NK-92 (cell line): ENCODE data around the gene DDIAS.
"Not testable (repeated sequence)": the region's sequence is repeated elsewhere in the genome, so short reads cannot be mapped to it uniquely, and the experiment has no call there.

Experiments used
- DNase-seq: peaks from one replicate; lab custom pipeline; 2025; ENCODE audit not compliant: unreplicated experiment; lab: John Stamatoyannopoulos, UW

Gene DDIAS

DNA sequence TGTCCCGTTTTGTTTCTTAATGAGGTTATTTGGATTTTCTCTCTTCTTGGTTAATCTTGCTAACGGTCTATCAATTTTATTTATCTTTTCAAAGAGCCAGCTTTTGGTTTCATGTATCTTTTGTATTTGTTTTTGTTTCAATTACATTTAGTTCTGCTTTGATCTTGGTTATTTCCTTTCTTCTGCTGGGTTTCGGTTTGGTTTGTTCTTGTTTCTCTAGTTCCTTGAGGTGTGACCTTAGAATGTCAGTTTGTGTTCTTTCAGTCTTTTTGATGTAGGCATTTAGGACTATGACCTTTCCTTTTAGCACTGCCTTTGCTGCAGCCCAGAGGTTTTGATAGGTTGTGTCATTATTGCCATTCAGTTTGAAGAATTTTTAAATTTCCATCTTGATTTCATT, 18.7 kb downstream of the DDIAS start:
- not testable (repeated sequence) for DNase-seq

DNA sequence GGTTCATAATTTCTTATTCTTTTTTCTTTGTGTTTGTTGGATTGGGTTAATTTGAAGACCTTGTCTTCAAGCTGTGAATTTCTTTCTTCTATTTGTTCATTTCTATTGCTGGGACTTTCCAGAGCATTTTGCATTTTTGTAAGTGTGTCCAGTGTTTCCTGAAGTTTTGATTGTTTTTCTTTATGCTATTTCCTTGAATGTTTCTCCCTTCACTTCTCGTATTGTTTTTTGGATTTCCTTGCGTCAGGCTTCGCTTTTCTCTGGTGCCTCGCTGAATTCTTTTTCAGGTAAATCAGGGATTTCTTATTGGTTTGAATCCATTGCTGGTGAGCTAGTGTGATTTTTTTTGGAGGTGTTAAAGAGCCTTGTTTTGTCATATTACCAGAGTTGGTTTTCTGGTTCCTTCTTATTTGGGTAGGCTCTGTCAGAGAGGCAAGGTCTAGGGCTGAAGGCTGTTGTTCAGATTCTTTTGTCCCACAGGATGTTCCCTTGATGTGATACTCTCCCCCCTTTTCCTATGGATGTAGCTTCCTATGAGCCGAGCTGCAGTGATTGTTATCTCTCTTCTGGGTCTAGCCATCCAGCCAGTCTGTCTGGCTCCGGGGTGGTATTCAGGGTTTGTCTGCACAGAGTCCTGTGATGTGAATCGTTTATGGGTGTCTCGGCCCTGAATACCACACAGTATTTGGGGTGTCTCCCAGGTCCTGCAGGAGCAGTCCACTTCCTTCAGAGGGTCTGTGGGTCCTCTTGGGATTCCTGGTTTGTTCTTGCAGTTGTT, 21.0 kb downstream of the DDIAS start:
- not testable (repeated sequence) for DNase-seq

GRCh38 chr11:82924522-82925224, 23.1 kb downstream of the DDIAS start:
- DNase-seq, result no peak

DNA sequence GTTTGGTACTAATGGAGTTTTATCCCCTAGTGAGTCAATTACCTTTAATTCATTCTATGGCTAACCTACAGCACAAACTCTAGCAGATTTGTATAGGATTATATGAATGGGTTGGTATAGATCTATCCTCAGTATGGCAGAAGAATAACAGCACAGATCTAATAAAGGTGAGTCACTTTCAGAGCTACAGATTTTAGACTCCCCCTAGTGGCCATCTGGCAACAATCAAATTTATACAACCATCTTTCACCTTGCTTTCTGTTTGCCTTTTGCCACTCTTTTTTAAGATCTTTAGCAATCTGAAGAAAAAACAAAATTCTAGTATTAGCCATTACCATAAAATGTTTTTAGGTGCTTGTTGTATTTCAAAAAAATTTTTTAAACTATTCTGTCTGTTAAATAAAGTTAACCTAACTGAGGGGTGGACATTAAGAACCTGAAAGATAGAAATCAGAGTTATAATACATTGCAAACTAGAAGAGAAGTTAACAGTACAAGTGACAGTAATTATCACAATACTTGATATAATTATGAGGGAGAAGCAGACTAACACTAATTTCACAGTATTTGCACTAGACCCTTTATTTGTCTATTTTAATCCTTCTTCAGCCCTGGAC, 25.8 kb downstream of the DDIAS start:
- DNase-seq, result no peak

DNA sequence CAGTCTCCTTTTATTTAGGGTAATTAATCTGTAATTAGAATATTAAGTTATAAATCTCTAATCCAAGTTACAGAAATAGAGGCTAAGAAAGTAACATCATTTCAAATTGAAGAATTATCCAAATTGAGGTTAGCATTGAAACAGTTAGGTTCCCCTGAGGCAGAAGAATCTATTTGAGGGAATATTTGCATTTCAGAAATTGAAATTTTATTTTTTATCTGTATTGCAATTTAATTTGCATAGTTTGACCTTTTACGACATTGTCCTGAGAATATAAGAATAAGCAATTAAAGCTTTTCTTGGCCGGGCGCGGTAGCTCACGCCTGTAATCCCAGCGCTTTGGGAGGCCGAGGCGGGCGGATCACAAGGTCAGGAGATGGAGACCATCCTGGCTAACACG, 27.6 kb downstream of the DDIAS start:
- DNase-seq, result no peak

- no peak for DNase-seq
These were observed 28.7 kb downstream of the DDIAS start for GRCh38 chr11:82930229-82930628.

DNA sequence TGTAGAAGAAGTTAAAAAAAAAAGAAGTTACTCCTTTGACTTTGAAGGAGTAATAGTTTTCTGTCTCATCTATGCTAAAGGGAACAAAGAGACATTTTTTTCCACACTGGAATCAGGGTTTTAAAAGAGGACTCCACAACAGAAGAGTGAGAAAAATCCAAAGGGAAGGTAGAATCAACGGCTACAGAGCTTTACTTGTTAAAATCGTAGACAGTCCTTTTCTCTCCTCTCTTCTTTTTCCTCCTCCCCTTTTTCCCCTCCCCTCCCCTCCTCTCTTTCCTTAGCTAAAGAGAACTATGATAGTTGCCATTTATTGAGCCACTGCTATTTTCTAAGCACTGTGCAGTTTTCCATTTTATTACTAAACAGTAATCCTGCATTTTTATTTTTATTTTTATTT, 29.2 kb downstream of the DDIAS start:
- no peak for DNase-seq

DNA sequence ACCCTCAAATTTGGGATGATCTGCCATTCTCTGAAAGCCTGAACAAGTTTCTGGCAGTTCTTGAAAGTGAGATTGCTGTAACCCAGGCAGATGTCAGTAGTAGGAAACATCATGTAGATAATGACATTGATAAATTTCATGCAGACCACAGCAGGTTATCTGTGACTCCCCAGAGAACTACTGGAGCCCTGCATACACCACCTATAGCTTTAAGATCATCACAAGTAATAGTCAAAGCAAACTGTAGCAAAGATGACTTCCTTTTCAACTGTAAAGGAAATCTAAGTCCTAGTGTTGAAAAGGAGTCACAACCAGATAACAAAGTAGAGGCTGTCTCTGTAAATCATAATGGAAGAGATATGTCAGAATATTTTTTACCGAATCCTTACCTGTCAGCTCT, 31.0 kb downstream of the DDIAS start:
- DNase-seq, result no peak

GRCh38 chr11:82936261-82936660, 34.7 kb downstream of the DDIAS start:
- no peak for DNase-seq

- DNase-seq, result no peak
These were observed 36.0 kb downstream of the DDIAS start for GRCh38 chr11:82937554-82937953.

GRCh38 chr11:82939456-82939855, 37.9 kb downstream of the DDIAS start:
- DNase-seq, result no peak

GRCh38 chr11:82942376-82942775, 40.8 kb downstream of the DDIAS start:
- DNase-seq, result no peak

DNA sequence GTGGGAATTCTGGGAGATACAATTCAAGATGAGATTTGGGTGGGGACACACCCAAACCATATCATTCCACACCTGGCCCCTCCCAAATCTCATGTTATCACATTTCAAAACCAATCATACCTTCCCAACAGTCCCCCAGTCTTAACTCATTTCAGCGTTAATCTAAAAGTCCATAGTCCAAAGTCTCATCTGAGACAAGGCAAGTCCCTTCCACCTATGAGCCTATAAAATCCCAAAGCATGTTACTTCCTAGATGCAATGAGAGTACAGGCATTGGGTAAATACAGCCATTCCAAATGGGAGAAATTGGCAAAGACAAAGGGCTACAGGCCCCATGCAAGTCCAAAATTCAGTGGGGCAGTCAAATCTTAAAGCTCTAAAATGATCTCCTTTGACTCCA, 41.9 kb downstream of the DDIAS start:
- not testable (repeated sequence) for DNase-seq

DNA sequence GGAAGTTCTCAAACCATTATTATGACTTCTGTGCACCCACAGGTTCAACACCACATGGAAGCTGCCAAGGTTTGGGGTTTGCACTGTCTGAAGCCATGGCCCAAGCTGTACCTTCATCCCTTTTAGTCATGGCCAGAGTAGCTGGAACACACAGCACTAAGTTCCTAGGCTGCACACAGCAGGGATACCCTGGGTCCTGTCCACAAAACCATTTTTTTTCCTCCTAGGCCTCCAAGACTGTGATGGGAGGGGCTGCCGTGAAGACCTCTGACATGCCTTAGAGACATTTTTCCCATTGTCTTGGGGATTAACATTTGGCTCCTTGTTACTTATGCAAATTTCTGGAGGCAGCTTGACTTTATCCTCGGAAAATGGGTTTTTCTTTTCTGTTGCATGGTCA, 42.7 kb downstream of the DDIAS start:
- no peak for DNase-seq

DNA sequence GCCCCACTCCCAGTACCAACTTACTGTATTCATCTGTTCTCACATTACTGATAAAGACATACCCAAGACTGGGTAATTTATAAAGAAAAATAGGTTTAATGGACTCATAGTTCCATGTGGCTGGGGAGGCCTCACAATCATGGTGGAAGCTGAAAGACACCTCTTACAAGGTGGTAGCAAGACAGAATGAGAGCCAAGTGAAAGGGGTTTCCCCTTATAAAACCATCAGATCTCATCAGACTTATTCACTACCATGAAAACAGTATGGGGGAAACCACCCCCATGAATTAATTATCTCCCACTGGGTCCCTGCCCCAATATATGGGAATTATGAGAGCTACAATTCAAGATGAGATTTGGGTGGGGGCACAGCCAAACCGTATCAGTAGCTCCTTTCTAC, 43.5 kb downstream of the DDIAS start:
- not testable (repeated sequence) for DNase-seq

DNA sequence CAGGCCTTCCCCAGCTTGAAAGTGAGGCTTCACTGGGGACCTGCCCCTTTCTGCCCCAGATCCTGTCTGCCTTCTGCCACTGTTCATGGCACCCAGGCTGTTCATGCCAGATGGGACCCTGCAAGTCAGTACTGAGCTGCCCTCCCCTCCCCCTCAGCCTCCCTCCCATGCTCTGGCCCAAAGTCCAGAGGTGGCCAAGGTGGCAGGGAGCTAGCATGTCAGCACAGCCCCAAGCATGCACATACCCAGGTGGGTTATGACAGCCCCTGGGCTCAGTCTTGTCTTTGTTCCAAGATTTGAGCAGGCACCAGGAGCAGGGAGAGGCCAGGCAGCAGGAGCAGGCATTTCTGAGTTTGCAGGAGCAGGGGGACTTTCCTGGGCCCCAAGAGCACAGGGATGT, 44.1 kb downstream of the DDIAS start:
- no peak for DNase-seq

DNA sequence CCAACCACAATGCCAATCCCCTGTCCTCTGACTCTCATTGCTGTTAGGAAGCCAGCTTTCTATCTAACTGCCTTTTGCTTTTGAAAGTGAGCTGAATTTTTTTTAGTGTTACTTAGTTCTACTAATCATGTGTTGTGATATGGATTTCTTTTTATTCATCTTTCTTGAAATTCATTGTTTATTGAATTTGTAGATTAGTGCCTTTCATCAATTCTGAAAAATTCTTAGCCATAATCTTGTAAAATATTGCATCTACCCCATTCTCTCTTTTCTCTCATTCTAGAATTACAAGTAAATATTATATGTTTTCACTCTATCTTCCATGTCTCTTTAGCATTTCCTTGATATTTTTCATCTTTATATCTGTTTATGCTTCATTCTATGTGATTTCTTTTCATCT, 47.8 kb downstream of the DDIAS start:
- DNase-seq, result no peak

GRCh38 chr11:82950502-82950901, 49.0 kb downstream of the DDIAS start:
- DNase-seq, result not testable (repeated sequence)

DNA sequence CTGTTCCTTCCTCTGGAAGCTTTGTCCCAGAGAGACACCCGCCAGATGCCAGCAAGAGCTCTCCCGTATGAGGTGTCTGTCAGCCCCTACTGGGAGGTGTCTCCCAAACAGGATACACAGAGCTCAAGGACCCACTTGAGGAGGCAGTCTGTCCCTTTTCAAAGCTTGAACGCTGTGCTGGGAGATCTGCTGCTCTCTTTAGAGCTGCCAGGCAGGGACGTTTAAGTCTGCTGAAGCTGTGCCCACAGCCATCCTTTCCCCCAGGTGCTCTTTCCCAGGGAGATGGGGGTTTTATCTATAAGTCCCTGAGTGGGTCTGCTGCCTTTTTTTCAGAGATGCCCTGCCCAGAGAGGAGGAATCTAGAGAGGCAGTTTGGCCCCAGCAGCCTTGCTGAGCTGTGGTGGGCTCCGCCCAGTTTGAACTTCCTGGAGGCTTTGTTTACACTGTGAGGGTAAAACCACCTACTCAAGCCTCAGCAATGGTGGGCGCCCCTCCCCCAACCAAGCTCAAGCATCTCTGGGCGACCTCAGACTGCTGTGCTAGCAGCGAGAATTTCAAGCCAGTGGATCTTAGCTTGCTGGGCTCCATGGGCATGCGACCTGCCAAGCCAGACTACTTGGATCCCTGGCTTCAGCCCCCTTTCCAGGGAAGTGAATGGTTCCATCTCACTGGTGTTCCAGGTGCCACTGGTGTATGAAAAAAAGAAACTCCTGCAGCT, 54.4 kb downstream of the DDIAS start:
- DNase-seq, result not testable (repeated sequence)

DNA sequence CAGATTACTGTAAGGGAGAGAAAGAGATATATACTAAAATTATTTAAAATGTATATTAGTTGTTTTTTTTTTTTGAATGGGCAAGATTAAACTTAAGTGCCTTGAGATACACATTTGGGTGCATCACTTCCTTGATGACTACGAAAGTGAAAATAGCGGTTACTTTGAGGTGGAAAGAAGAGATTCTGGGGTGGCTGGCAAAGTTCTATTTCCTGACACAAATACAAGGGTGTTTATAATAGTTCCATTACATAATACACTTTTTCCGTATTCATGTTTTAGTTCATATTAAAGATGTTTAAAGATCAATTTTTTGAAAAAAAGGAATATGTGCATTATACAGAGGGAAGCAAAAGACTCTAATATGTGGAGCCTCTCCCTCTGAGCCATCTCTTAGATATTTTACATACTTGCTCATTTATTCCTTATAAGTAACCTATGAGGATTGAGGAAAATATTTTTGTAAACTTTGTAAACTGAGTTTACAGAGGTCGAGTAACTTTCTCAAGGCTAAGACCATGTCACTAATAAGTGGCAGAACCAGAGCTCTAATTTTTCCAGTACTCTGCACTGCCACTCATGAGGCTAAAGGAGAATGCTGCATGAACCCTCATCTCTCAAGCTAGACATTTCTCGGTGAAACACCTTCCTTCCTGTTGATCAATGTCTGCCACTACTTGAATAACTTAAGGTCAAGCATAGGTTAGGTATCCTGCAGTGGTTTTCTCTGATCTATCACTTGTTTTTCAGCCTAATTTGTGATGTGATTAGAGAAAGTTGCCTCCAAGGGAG, 58.6 kb downstream of the DDIAS start:
- no peak for DNase-seq

- DNase-seq, result no peak
These were observed 59.2 kb downstream of the DDIAS start for GRCh38 chr11:82960779-82961143.
